ENCODE measurements around the gene OR52K2.
"Not testable (repeated sequence)": the region's sequence is repeated elsewhere in the genome, so short reads cannot be mapped to it uniquely, and the experiment has no call there.

Gene OR52K2

GRCh38 chr11:4481240-4481582, 32.1 kb downstream of the OR52K2 start:
- Histone ChIP-seq H3K9ac (ENCODE audit: low read depth, low read length) (no peak overlapping the region), H3K9me3 (replicated peaks; ENCODE audit: low read length) (no peaks in the 10 kb centered on the region)

GRCh38 chr11:4482445-4482844, 33.4 kb downstream of the OR52K2 start, which contains the start of gene OR52K1:
Gene OR52K1 (plus strand): TSS chr11:4482646. CDS start chr11:4488901, 6,255 bp downstream.
- Histone ChIP-seq H3K4me3 (ENCODE audit: low read length) (no peak within 1 kb of the TSS), H3K36me3 (ENCODE audit: insufficient read depth, low read length) (no peaks in the 10 kb centered on the region), H3K4me1 (ENCODE audit: control insufficient read depth, insufficient read depth, low read length) (peaks cover 8% of the 10 kb centered on the region), H3K9ac (ENCODE audit: low read depth, low read length) (no peak within 1 kb of the TSS), H3K27me3 (ENCODE audit: control insufficient read depth, insufficient read depth, low read length) (peaks cover 7% of the 10 kb centered on the region), H3K4me2 (ENCODE audit: low read length) (no peak within 1 kb of the TSS), H3K9me3 (replicated peaks; ENCODE audit: low read length) (no peaks in the 10 kb centered on the region)

More at GRCh38 chr11:4481240-4481582, 32.1 kb downstream of the OR52K2 start:
- peaks cover 8% of the 10 kb centered on the region for H3K4me1 ChIP-seq (ENCODE audit: control insufficient read depth, insufficient read depth, low read length)
- peaks cover 4% of the 10 kb centered on the region for H3K27me3 ChIP-seq (ENCODE audit: control insufficient read depth, insufficient read depth, low read length)
- no peaks in the 10 kb centered on the region for H3K36me3 ChIP-seq (ENCODE audit: insufficient read depth, low read length)
- H3K4me3 ChIP-seq (ENCODE audit: low read length): no peak overlapping the region
- no peak overlapping the region for H3K4me2 ChIP-seq (ENCODE audit: low read length)

DNA sequence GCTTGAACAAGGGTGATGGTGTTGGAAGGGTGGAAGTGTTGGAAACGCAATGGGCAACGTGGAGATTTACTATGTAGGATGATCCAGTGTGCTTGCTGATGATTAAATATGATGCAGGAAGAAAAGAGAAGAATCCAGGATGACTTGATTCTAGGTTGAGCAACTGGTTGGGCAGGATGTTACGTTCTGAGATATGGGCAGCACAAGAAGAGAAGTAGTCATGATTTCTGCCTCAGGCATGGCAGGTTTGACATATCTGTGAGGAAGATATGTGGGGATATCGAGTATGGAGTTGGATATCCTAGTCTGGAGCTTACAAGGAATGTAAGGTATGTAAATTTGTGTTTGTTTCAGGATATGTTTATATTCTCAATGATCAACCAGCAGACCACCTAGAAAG, 35.2 kb downstream of the OR52K2 start:
- no peaks in the 10 kb centered on the region for H3K36me3 ChIP-seq (ENCODE audit: insufficient read depth, low read length)
- no peak overlapping the region for H3K4me2 ChIP-seq (ENCODE audit: low read length)
- H3K9me3 ChIP-seq (replicated peaks; ENCODE audit: low read length): no peaks in the 10 kb centered on the region
- H3K4me3 ChIP-seq (ENCODE audit: low read length): no peak overlapping the region
- H3K4me1 ChIP-seq (ENCODE audit: control insufficient read depth, insufficient read depth, low read length): peaks cover 8% of the 10 kb centered on the region
- H3K9ac ChIP-seq (ENCODE audit: low read depth, low read length): no peak overlapping the region
- H3K27me3 ChIP-seq (ENCODE audit: control insufficient read depth, insufficient read depth, low read length): peaks cover 11% of the 10 kb centered on the region

DNA sequence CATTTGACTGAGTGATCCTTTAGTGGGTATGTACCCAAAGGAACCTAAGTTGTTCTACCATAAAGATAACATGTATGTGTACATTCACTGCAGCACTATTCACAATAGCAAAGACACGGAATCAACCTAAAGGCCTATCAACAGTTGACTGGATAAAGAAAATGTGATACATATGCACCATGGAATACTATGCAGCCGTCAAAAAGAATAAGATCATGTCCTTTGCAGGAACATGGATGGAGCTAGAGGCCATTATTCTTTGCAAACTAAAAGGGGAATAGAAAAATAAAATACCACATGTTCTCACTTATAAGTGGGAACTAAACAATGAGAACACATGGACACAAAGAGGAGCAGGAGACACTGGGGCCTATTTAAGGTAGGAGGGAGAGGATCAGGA, 42.3 kb downstream of the OR52K2 start:
- H3K4me3 ChIP-seq (ENCODE audit: low read length); H3K9ac ChIP-seq (ENCODE audit: low read depth, low read length); H3K4me2 ChIP-seq (ENCODE audit: low read length); H3K9me3 ChIP-seq (replicated peaks; ENCODE audit: low read length); H3K36me3 ChIP-seq (ENCODE audit: insufficient read depth, low read length); H3K4me1 ChIP-seq (ENCODE audit: control insufficient read depth, insufficient read depth, low read length): not testable (repeated sequence)
- peaks cover 31% of the 10 kb centered on the region for H3K27me3 ChIP-seq (ENCODE audit: control insufficient read depth, insufficient read depth, low read length)

GRCh38 chr11:4491878-4492606, 42.9 kb downstream of the OR52K2 start:
- Histone ChIP-seq H3K9me3 (replicated peaks; ENCODE audit: low read length) (no peaks in the 10 kb centered on the region), H3K36me3 (ENCODE audit: insufficient read depth, low read length) (no peaks in the 10 kb centered on the region), H3K27me3 (ENCODE audit: control insufficient read depth, insufficient read depth, low read length) (peaks cover 36% of the 10 kb centered on the region), H3K4me2 (ENCODE audit: low read length) (no peak overlapping the region), H3K9ac (ENCODE audit: low read depth, low read length) (no peak overlapping the region), H3K4me1 (ENCODE audit: control insufficient read depth, insufficient read depth, low read length) (no peaks in the 10 kb centered on the region), H3K4me3 (ENCODE audit: low read length) (no peak overlapping the region)

- H3K9me3 ChIP-seq (replicated peaks; ENCODE audit: low read length): no peaks in the 10 kb centered on the region
- H3K9ac ChIP-seq (ENCODE audit: low read depth, low read length): no peak overlapping the region
- no peak overlapping the region for H3K4me3 ChIP-seq (ENCODE audit: low read length)
- H3K4me2 ChIP-seq (ENCODE audit: low read length): no peak overlapping the region
- no peaks in the 10 kb centered on the region for H3K4me1 ChIP-seq (ENCODE audit: control insufficient read depth, insufficient read depth, low read length)
- peaks cover 47% of the 10 kb centered on the region for H3K27me3 ChIP-seq (ENCODE audit: control insufficient read depth, insufficient read depth, low read length)
- H3K36me3 ChIP-seq (ENCODE audit: insufficient read depth, low read length): no peaks in the 10 kb centered on the region
Observed at GRCh38 chr11:4493480-4493818, 44.4 kb downstream of the OR52K2 start.

DNA sequence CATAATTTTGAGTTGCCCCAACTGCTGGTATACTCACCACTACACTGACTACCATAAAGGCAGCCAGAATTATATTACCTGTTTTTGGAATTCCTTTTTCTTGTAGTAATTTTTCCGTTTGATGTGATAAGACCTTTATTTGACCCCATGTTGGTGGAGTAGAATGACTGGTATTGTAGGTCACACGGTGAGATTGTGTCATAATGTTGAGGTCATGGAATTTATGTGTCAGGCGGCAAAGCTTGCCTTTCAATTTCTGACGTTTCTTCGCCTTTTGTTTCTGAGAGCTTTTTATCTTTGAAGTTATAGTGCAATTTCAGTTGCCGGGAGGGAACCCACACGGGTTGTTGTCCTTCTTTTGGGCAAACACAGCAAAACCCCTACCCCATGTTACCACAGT, 46.4 kb downstream of the OR52K2 start:
- no peaks in the 10 kb centered on the region for H3K4me1 ChIP-seq (ENCODE audit: control insufficient read depth, insufficient read depth, low read length)
- peaks cover 47% of the 10 kb centered on the region for H3K27me3 ChIP-seq (ENCODE audit: control insufficient read depth, insufficient read depth, low read length)
- no peaks in the 10 kb centered on the region for H3K36me3 ChIP-seq (ENCODE audit: insufficient read depth, low read length)
- H3K4me2 ChIP-seq (ENCODE audit: low read length): no peak overlapping the region
- no peak overlapping the region for H3K4me3 ChIP-seq (ENCODE audit: low read length)
- no peak overlapping the region for H3K9ac ChIP-seq (ENCODE audit: low read depth, low read length)
- no peaks in the 10 kb centered on the region for H3K9me3 ChIP-seq (replicated peaks; ENCODE audit: low read length)

GRCh38 chr11:4495986-4496385, 46.9 kb downstream of the OR52K2 start:
- Histone ChIP-seq H3K36me3 (ENCODE audit: insufficient read depth, low read length) (no peaks in the 10 kb centered on the region), H3K9ac (ENCODE audit: low read depth, low read length) (no peak overlapping the region), H3K27me3 (ENCODE audit: control insufficient read depth, insufficient read depth, low read length) (peaks cover 47% of the 10 kb centered on the region), H3K9me3 (replicated peaks; ENCODE audit: low read length) (no peaks in the 10 kb centered on the region), H3K4me1 (ENCODE audit: control insufficient read depth, insufficient read depth, low read length) (no peaks in the 10 kb centered on the region), H3K4me3 (ENCODE audit: low read length) (no peak overlapping the region), H3K4me2 (ENCODE audit: low read length) (no peak overlapping the region)

GRCh38 chr11:4496557-4497248, 47.6 kb downstream of the OR52K2 start:
- Histone ChIP-seq H3K9me3 (replicated peaks; ENCODE audit: low read length) (no peaks in the 10 kb centered on the region), H3K4me3 (ENCODE audit: low read length) (no peak overlapping the region), H3K4me2 (ENCODE audit: low read length) (no peak overlapping the region), H3K27me3 (ENCODE audit: control insufficient read depth, insufficient read depth, low read length) (peaks cover 47% of the 10 kb centered on the region), H3K36me3 (ENCODE audit: insufficient read depth, low read length) (no peaks in the 10 kb centered on the region), H3K9ac (ENCODE audit: low read depth, low read length) (no peak overlapping the region), H3K4me1 (ENCODE audit: control insufficient read depth, insufficient read depth, low read length) (no peaks in the 10 kb centered on the region)

Data from skeletal muscle satellite cell (primary cell).